Measurements from ENCODE around the gene SLC6A7. TPM values are rescaled to one million over a fixed set of nuclear protein-coding genes. Genes with fewer than 3 reads are reported as not detected.

SLC6A7 gene
- total RNA-seq, 1 experiment from 2014 or later: not detected

- in situ Hi-C loops (cut with HindIII; ENCODE audit: low pct_unique_long_range_greater_than_20kb, low sequenced_read_pairs): no loop called here
- DNase-seq (ENCODE audit: low read depth, low spot score): no peak
These were observed 14.1 kb downstream of the SLC6A7 start for GRCh38 chr5:150203832-150204589.

GRCh38 chr5:150204590-150204960, 14.7 kb downstream of the SLC6A7 start:
- in situ Hi-C loops (cut with HindIII; ENCODE audit: low pct_unique_long_range_greater_than_20kb, low sequenced_read_pairs): no loop called here

GRCh38 chr5:150206098-150206778, 16.4 kb downstream of the SLC6A7 start:
- DNase-seq (ENCODE audit: low read depth, low spot score): no peak
- in situ Hi-C loops (cut with HindIII; ENCODE audit: low pct_unique_long_range_greater_than_20kb, low sequenced_read_pairs): no loop called here

More at GRCh38 chr5:150204590-150204960, 14.7 kb downstream of the SLC6A7 start:
- no peak for DNase-seq (ENCODE audit: low read depth, low spot score)

GRCh38 chr5:150206779-150207115, 16.9 kb downstream of the SLC6A7 start:
- in situ Hi-C loops (cut with HindIII; ENCODE audit: low pct_unique_long_range_greater_than_20kb, low sequenced_read_pairs): no loop called here
- no peak for DNase-seq (ENCODE audit: low read depth, low spot score)

GRCh38 chr5:150208187-150209098, 18.6 kb downstream of the SLC6A7 start:
- no peak for DNase-seq (ENCODE audit: low read depth, low spot score)

GRCh38 chr5:150209099-150209635, 19.3 kb downstream of the SLC6A7 start:
- in situ Hi-C loops (cut with HindIII; ENCODE audit: low pct_unique_long_range_greater_than_20kb, low sequenced_read_pairs): no loop called here
- no peak for DNase-seq (ENCODE audit: low read depth, low spot score)

More at GRCh38 chr5:150208187-150209098, 18.6 kb downstream of the SLC6A7 start:
- in situ Hi-C loops (cut with HindIII; ENCODE audit: low pct_unique_long_range_greater_than_20kb, low sequenced_read_pairs): no loop called here

GRCh38 chr5:150210644-150211043, 20.8 kb downstream of the SLC6A7 start:
- in situ Hi-C loops (cut with HindIII; ENCODE audit: low pct_unique_long_range_greater_than_20kb, low sequenced_read_pairs): no loop called here

GRCh38 chr5:150211156-150212030, 21.5 kb downstream of the SLC6A7 start:
- in situ Hi-C loops (cut with HindIII; ENCODE audit: low pct_unique_long_range_greater_than_20kb, low sequenced_read_pairs): no loop called here
- DNase-seq (ENCODE audit: low read depth, low spot score): no peak

More at GRCh38 chr5:150210644-150211043, 20.8 kb downstream of the SLC6A7 start:
- no peak for DNase-seq (ENCODE audit: low read depth, low spot score)

GRCh38 chr5:150213530-150213929, 23.7 kb downstream of the SLC6A7 start:
- in situ Hi-C loops (cut with HindIII; ENCODE audit: low pct_unique_long_range_greater_than_20kb, low sequenced_read_pairs): no loop called here

GRCh38 chr5:150214289-150214688, 24.4 kb downstream of the SLC6A7 start:
- no peak for DNase-seq (ENCODE audit: low read depth, low spot score)
- in situ Hi-C loops (cut with HindIII; ENCODE audit: low pct_unique_long_range_greater_than_20kb, low sequenced_read_pairs): no loop called here

More at GRCh38 chr5:150213530-150213929, 23.7 kb downstream of the SLC6A7 start:
- no peak for DNase-seq (ENCODE audit: low read depth, low spot score)

GRCh38 chr5:150215979-150216944, 26.4 kb downstream of the SLC6A7 start:
- in situ Hi-C loops (cut with HindIII; ENCODE audit: low pct_unique_long_range_greater_than_20kb, low sequenced_read_pairs): no loop called here
- no peak for DNase-seq (ENCODE audit: low read depth, low spot score)

GRCh38 chr5:150217038-150217437, 27.2 kb downstream of the SLC6A7 start:
- in situ Hi-C loops (cut with HindIII; ENCODE audit: low pct_unique_long_range_greater_than_20kb, low sequenced_read_pairs): no loop called here

GRCh38 chr5:150217873-150218692, 28.2 kb downstream of the SLC6A7 start:
- in situ Hi-C loops (cut with HindIII; ENCODE audit: low pct_unique_long_range_greater_than_20kb, low sequenced_read_pairs): no loop called here
- peak; percentile 83 for DNase-seq (ENCODE audit: low read depth, low spot score)

More at GRCh38 chr5:150217038-150217437, 27.2 kb downstream of the SLC6A7 start:
- DNase-seq (ENCODE audit: low read depth, low spot score): no peak

- DNase-seq (ENCODE audit: low read depth, low spot score): no peak
- in situ Hi-C loops (cut with HindIII; ENCODE audit: low pct_unique_long_range_greater_than_20kb, low sequenced_read_pairs): no loop called here
These were observed 28.8 kb downstream of the SLC6A7 start for GRCh38 chr5:150218693-150219035.

GRCh38 chr5:150219142-150219541, 29.3 kb downstream of the SLC6A7 start:
- in situ Hi-C loops (cut with HindIII; ENCODE audit: low pct_unique_long_range_greater_than_20kb, low sequenced_read_pairs): no loop called here

More at GRCh38 chr5:150219142-150219541, 29.3 kb downstream of the SLC6A7 start:
- peak; percentile 11 for DNase-seq (ENCODE audit: low read depth, low spot score)

Measured in SK-MEL-5 (cell line).